WTC11 (cell line): ENCODE measurements around the gene CCNA2. TPM values are rescaled to one million over a fixed set of nuclear protein-coding genes. Genes with fewer than 3 reads are reported as not detected.

Experiments
- ATAC-seq: fragments of 200-7000 bp; cut with Tn5 transposase; 2 replicates; pipeline ENCODE4 v1.10.0; 2021; ENCODE audit warnings: mild to moderate bottlenecking, moderate library complexity
- CTCF ChIA-PET: fragments of 300-600 bp; sonication (Branson Sonifier 250); formaldehyde crosslinking; loops from one replicate; lab custom pipeline; 2021; ENCODE audit warnings: antibody characterized with exemption; lab: Charles Lee
- POLR2A ChIA-PET: fragments of 350-600 bp; sonication (Branson Sonifier 250); formaldehyde crosslinking; loops from one replicate; lab custom pipeline; 2021; ENCODE audit warnings: antibody characterized with exemption; lab: Charles Lee
- DNase-seq: peaks from one replicate; pipeline ENCODE4 v3.0.0; 2021; ENCODE audit warnings: low spot score
- H3K27ac Mint-ChIP-seq: 2 replicates; pipeline ENCODE4 v1.8.0; 2021; ENCODE audit warnings: mixed read lengths
- H3K27me3 Mint-ChIP-seq: 2 replicates; pipeline ENCODE4 v1.8.0; 2021; ENCODE audit warnings: low read depth, mild to moderate bottlenecking, moderate library complexity, mixed read lengths
- H3K36me3 Mint-ChIP-seq: 2 replicates; pipeline ENCODE4 v1.8.0; 2021; ENCODE audit warnings: mixed read lengths
- H3K4me1 Mint-ChIP-seq: 2 replicates; pipeline ENCODE4 v1.8.0; 2022; ENCODE audit warnings: mixed read lengths
- H3K4me3 Mint-ChIP-seq: 2 replicates; pipeline ENCODE4 v1.8.0; 2021; ENCODE audit warnings: mild to moderate bottlenecking, moderate library complexity, mixed read lengths
- H3K9me3 Mint-ChIP-seq: 2 replicates; pipeline ENCODE4 v1.8.0; 2021; ENCODE audit warnings: mixed read lengths
- E2F1 ChIP-seq: sonication (generic); formaldehyde crosslinking; IDR thresholded peaks from 2 replicates; pipeline ENCODE4 v1.8.0; 2022; ENCODE audit warnings: mild to moderate bottlenecking, missing genetic modification reagents
- ERG ChIP-seq: fragments of 250-450 bp; sonication (Bioruptor Pico); IDR thresholded peaks from 2 replicates; pipeline ENCODE4 v1.8.0; 2021; ENCODE audit warnings: mild to moderate bottlenecking
- FOXK1 ChIP-seq: sonication (generic); formaldehyde crosslinking; IDR thresholded peaks from 2 replicates; pipeline ENCODE4 v1.8.0; 2022; ENCODE audit warnings: mild to moderate bottlenecking, moderate library complexity, missing genetic modification reagents
- FOXP1 ChIP-seq: sonication (generic); formaldehyde crosslinking; IDR thresholded peaks from 2 replicates; pipeline ENCODE4 v1.8.0; 2022; ENCODE audit warnings: missing genetic modification reagents, mild to moderate bottlenecking, moderate library complexity, borderline replicate concordance
- MXD4 ChIP-seq: fragments of 250-450 bp; sonication (Bioruptor Pico); IDR thresholded peaks from 2 replicates; pipeline ENCODE4 v1.8.0; 2021; ENCODE audit warnings: mild to moderate bottlenecking, moderate library complexity, borderline replicate concordance
- SMAD3 ChIP-seq: sonication (generic); formaldehyde crosslinking; IDR thresholded peaks from 2 replicates; pipeline ENCODE4 v1.8.0; 2022; ENCODE audit warnings: missing genetic modification reagents, mild to moderate bottlenecking, borderline replicate concordance
- TP53 ChIP-seq: sonication (generic); formaldehyde crosslinking; IDR thresholded peaks from 2 replicates; pipeline ENCODE4 v1.8.1; 2023; ENCODE audit warnings: mild to moderate bottlenecking, missing genetic modification reagents
- ZNF219 ChIP-seq: sonication (generic); formaldehyde crosslinking; IDR thresholded peaks from 2 replicates; pipeline ENCODE4 v1.8.0; 2023; ENCODE audit warnings: missing genetic modification reagents, mild to moderate bottlenecking, borderline replicate concordance
- ZNF281 ChIP-seq: sonication (generic); formaldehyde crosslinking; IDR thresholded peaks from 2 replicates; pipeline ENCODE4 v1.8.0; 2023; ENCODE audit warnings: mild to moderate bottlenecking, missing genetic modification reagents
- ZNF317 ChIP-seq: sonication (generic); formaldehyde crosslinking; IDR thresholded peaks from 2 replicates; pipeline ENCODE4 v1.8.1; 2023; ENCODE audit warnings: low read depth, mild to moderate bottlenecking, moderate library complexity, missing genetic modification reagents, borderline replicate concordance
- ZNF416 ChIP-seq: fragments of 250-450 bp; sonication (Bioruptor Pico); IDR thresholded peaks from 2 replicates; pipeline ENCODE4 v1.9.0; 2021; ENCODE audit warnings: mild to moderate bottlenecking, inconsistent platforms
- ZNF423 ChIP-seq: fragments of 250-450 bp; sonication (Bioruptor Pico); IDR thresholded peaks from 2 replicates; pipeline ENCODE4 v2.1.2; 2022; ENCODE audit warnings: mild to moderate bottlenecking, moderate library complexity
- ZNF512 ChIP-seq: sonication (generic); formaldehyde crosslinking; IDR thresholded peaks from 2 replicates; pipeline ENCODE4 v1.8.1; 2022; ENCODE audit warnings: missing genetic modification reagents, borderline replicate concordance
- ZSCAN18 ChIP-seq: fragments of 250-450 bp; sonication (Bioruptor Pico); IDR thresholded peaks from 2 replicates; pipeline ENCODE4 v2.1.2; 2022; ENCODE audit warnings: mild to moderate bottlenecking, moderate library complexity
- total RNA-seq: library from RNA; stranded (reverse); gene quantifications from 3 replicates; pipeline ENCODE4 v1.2.3, GENCODE V29; 2021
- TF ChIP-seq, protein P1 (sequence below): sonication (generic); formaldehyde crosslinking; IDR thresholded peaks from 2 replicates; pipeline ENCODE4 v1.8.1; 2023; ENCODE audit warnings: mild to moderate bottlenecking, missing genetic modification reagents, moderate library complexity
- TF ChIP-seq, protein P2 (sequence below): sonication (generic); formaldehyde crosslinking; IDR thresholded peaks from 2 replicates; pipeline ENCODE4 v1.8.0; 2022; ENCODE audit warnings: mild to moderate bottlenecking, missing genetic modification reagents
- TF ChIP-seq, protein P3 (sequence below): sonication (generic); formaldehyde crosslinking; IDR thresholded peaks from 2 replicates; pipeline ENCODE4 v1.8.1; 2022; ENCODE audit warnings: low read depth, mild to moderate bottlenecking, moderate library complexity, missing genetic modification reagents, borderline replicate concordance
- TF ChIP-seq, protein P4 (sequence below): sonication (generic); formaldehyde crosslinking; IDR thresholded peaks from 2 replicates; pipeline ENCODE4 v1.8.1; 2023; ENCODE audit warnings: mild to moderate bottlenecking, missing genetic modification reagents

The CCNA2 gene
- total RNA-seq, 1 experiment from 2014 or later = 95.1 TPM

GRCh38 chr4:121791481-121791880 is 32.2 kb downstream of the CCNA2 start (continued):
- TF ChIP-seq ZNF281 (CRISPR knock-in tag) (no peak), ERG (CRISPR knock-in tag) (no peak), FOXK1 (CRISPR knock-in tag) (no peak)
- TF ChIP-seq, protein P1, sequence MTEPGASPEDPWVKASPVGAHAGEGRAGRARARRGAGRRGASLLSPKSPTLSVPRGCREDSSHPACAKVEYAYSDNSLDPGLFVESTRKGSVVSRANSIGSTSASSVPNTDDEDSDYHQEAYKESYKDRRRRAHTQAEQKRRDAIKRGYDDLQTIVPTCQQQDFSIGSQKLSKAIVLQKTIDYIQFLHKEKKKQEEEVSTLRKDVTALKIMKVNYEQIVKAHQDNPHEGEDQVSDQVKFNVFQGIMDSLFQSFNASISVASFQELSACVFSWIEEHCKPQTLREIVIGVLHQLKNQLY (CRISPR knock-in tag) = no peak

GRCh38 chr4:121790976-121791375 is 32.7 kb downstream of the CCNA2 start:
- Mint-ChIP-seq H3K4me1 (peaks cover 15% of the 10 kb centered on the region), H3K27me3 (no peaks in the 10 kb centered on the region), H3K27ac (no peak overlapping the region), H3K4me3 (no peak overlapping the region), H3K36me3 (no peaks in the 10 kb centered on the region), H3K9me3 (no peaks in the 10 kb centered on the region)
- ChIA-PET POLR2A (no interaction called here), CTCF (no interaction called here)
- ATAC-seq (no peak), DNase-seq (no peak)
- TF ChIP-seq ZNF416 (CRISPR knock-in tag) (no peak), ZNF512 (CRISPR knock-in tag) (no peak), TP53 (CRISPR knock-in tag) (no peak), ZNF317 (CRISPR knock-in tag) (no peak), ZSCAN18 (no peak), E2F1 (CRISPR knock-in tag) (no peak), ZNF219 (CRISPR knock-in tag) (no peak), SMAD3 (CRISPR knock-in tag) (no peak), ZNF423 (no peak), ZNF281 (CRISPR knock-in tag) (no peak), MXD4 (CRISPR knock-in tag) (no peak), FOXP1 (CRISPR knock-in tag) (no peak)
- TF ChIP-seq, protein P2, sequence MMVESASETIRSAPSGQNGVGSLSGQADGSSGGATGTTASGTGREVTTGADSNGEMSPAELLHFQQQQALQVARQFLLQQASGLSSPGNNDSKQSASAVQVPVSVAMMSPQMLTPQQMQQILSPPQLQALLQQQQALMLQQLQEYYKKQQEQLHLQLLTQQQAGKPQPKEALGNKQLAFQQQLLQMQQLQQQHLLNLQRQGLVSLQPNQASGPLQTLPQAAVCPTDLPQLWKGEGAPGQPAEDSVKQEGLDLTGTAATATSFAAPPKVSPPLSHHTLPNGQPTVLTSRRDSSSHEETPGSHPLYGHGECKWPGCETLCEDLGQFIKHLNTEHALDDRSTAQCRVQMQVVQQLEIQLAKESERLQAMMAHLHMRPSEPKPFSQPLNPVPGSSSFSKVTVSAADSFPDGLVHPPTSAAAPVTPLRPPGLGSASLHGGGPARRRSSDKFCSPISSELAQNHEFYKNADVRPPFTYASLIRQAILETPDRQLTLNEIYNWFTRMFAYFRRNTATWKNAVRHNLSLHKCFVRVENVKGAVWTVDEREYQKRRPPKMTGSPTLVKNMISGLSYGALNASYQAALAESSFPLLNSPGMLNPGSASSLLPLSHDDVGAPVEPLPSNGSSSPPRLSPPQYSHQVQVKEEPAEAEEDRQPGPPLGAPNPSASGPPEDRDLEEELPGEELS (CRISPR knock-in tag) = no peak
- TF ChIP-seq, protein P3, sequence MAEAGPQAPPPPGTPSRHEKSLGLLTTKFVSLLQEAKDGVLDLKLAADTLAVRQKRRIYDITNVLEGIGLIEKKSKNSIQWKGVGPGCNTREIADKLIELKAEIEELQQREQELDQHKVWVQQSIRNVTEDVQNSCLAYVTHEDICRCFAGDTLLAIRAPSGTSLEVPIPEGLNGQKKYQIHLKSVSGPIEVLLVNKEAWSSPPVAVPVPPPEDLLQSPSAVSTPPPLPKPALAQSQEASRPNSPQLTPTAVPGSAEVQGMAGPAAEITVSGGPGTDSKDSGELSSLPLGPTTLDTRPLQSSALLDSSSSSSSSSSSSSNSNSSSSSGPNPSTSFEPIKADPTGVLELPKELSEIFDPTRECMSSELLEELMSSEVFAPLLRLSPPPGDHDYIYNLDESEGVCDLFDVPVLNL (CRISPR knock-in tag) = no peak
- TF ChIP-seq, protein P4, sequence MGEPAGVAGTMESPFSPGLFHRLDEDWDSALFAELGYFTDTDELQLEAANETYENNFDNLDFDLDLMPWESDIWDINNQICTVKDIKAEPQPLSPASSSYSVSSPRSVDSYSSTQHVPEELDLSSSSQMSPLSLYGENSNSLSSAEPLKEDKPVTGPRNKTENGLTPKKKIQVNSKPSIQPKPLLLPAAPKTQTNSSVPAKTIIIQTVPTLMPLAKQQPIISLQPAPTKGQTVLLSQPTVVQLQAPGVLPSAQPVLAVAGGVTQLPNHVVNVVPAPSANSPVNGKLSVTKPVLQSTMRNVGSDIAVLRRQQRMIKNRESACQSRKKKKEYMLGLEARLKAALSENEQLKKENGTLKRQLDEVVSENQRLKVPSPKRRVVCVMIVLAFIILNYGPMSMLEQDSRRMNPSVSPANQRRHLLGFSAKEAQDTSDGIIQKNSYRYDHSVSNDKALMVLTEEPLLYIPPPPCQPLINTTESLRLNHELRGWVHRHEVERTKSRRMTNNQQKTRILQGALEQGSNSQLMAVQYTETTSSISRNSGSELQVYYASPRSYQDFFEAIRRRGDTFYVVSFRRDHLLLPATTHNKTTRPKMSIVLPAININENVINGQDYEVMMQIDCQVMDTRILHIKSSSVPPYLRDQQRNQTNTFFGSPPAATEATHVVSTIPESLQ (CRISPR knock-in tag) = no peak
